HepG2 (cell line): Measurements from ENCODE around the gene LSM2. TPM values are rescaled to one million over a fixed set of nuclear protein-coding genes. Genes with fewer than 3 reads are reported as not detected.

Experiments
- ATAC-seq: fragments of 200-7000 bp; cut with Tn5 transposase; 3 replicates; pipeline ENCODE4 v1.9.1; 2020; ENCODE audit warnings: mild to moderate bottlenecking, moderate library complexity
- BruUV-seq: library from RNA; stranded (reverse); fragments of 400-500 nt; replicated peaks from 2 replicates; lab custom pipeline; 2021; lab: Mats Ljungman, UMichigan
- CTCF ChIA-PET: fragments of 300-600 bp; formaldehyde crosslinking; extraction: SDS; loops from one replicate; lab custom pipeline; 2021; ENCODE audit warnings: low total read pairs, inconsistent platforms, low intra/inter-chr PET ratio; lab: Yijun Ruan, JAX
- POLR2A ChIA-PET: fragments of 350-600 bp; sonication (Branson Sonifier 250); formaldehyde crosslinking; loops from one replicate; lab custom pipeline; 2020; ENCODE audit warnings: antibody characterized with exemption, inconsistent platforms; lab: Yijun Ruan, JAX
- DNase-seq: peaks from one replicate; pipeline ENCODE4 v3.0.0-alpha.2; 2015; ENCODE audit warnings: low spot score
- FAIRE-seq: peaks from 3 replicates; lab custom pipeline; 2011; peaks lifted over from hg19 to GRCh38; lab: Jason Lieb, UNC
- H2AFZ ChIP-seq: one replicate; pipeline ENCODE4 v1.6.1; 2011; ENCODE audit warnings: low read length, inconsistent platforms
- H3K27ac ChIP-seq: fragments of 300-600 bp; 3 replicates; pipeline ENCODE4 v1.8.0; 2011; ENCODE audit warnings: mixed run types, mild to moderate bottlenecking, mixed read lengths, low read length, inconsistent platforms; ENCODE audit not compliant: insufficient read depth; ENCODE audit errors: extremely low read length
- H3K27me3 ChIP-seq, 2 experiments: fragments of 200-600 bp in 1 of 2; 2 replicates in 1 of 2; 3 replicates in 1 of 2; pipeline versions ENCODE4 v1.6.0 to v1.8.0; 2011; ENCODE audit warnings: low read length in 2 of 2, mild to moderate bottlenecking in 2 of 2, moderate library complexity in 2 of 2, inconsistent platforms in 1 of 2; ENCODE audit not compliant: insufficient read depth in 2 of 2, control insufficient read depth in 1 of 2
- H3K36me3 ChIP-seq, 2 experiments: fragments of 200-600 bp in 1 of 2; replicated peaks in 1 of 2; 2 replicates in 1 of 2; 3 replicates in 1 of 2; pipeline versions ENCODE4 v1.5.1 to v1.8.0; 2011; ENCODE audit warnings: low read length in 2 of 2, inconsistent platforms in 1 of 2; ENCODE audit not compliant: insufficient read depth in 2 of 2, control insufficient read depth in 1 of 2
- H3K4me1 ChIP-seq: 2 replicates; pipeline ENCODE4 v1.5.1; 2012; ENCODE audit warnings: low read length, inconsistent platforms; ENCODE audit not compliant: insufficient read depth
- H3K4me2 ChIP-seq: 2 replicates; pipeline ENCODE4 v1.6.0; 2011; ENCODE audit warnings: low read depth, low read length, inconsistent platforms
- H3K4me3 ChIP-seq, 3 experiments: fragments of 200-600 bp in 1 of 3; sonication (generic), shearing (Covaris generic) in 1 of 3; replicated peaks in 1 of 3; 2 replicates each; pipeline ENCODE4 v1.5.1; 2011 to 2016; ENCODE audit warnings: low read length in 3 of 3, inconsistent platforms in 2 of 3, low read depth in 2 of 3, mild to moderate bottlenecking in 2 of 3, control low read depth in 1 of 3, mixed read lengths in 1 of 3; ENCODE audit not compliant: insufficient read depth in 1 of 3
- H3K79me2 ChIP-seq: one replicate; pipeline ENCODE4 v1.6.1; 2011; ENCODE audit warnings: low read length, inconsistent platforms; ENCODE audit not compliant: insufficient read depth
- H3K9ac ChIP-seq: 2 replicates; pipeline ENCODE4 v1.6.0; 2011; ENCODE audit warnings: mild to moderate bottlenecking, low read depth, low read length, inconsistent platforms; ENCODE audit not compliant: insufficient read depth
- H3K9me3 ChIP-seq: 2 replicates; pipeline ENCODE4 v1.5.1; 2012; ENCODE audit warnings: mild to moderate bottlenecking, low read length
- H4K20me1 ChIP-seq: 2 replicates; pipeline ENCODE4 v1.6.0; 2011; ENCODE audit warnings: inconsistent platforms, mild to moderate bottlenecking, low read length, moderate library complexity; ENCODE audit not compliant: insufficient read depth
- AGO2 ChIP-seq: fragments of 200-400 bp; formaldehyde crosslinking; optimal IDR thresholded peaks from 2 replicates; pipeline ENCODE3; 2017; ENCODE audit warnings: mild to moderate bottlenecking, low read depth, low read length, moderate library complexity
- ESRRA ChIP-seq: sonication (generic); formaldehyde crosslinking; IDR thresholded peaks from 2 replicates; pipeline ENCODE4 v1.5.1; 2020; ENCODE audit warnings: mild to moderate bottlenecking, low read depth, missing genetic modification reagents
- PRPF4 ChIP-seq: fragments of 200-400 bp; formaldehyde crosslinking; IDR thresholded peaks from 2 replicates; pipeline ENCODE4 v1.6.1; 2016; ENCODE audit warnings: low read length, low read depth; ENCODE audit not compliant: poor library complexity, severe bottlenecking
- ZNF24 ChIP-seq: fragments of 450-650 bp; IDR thresholded peaks from 2 replicates; pipeline ENCODE4 v1.6.1; 2017; ENCODE audit warnings: antibody characterized with exemption, mild to moderate bottlenecking
- ZNF7 ChIP-seq: IDR thresholded peaks from 2 replicates; pipeline ENCODE4 v1.6.1; 2016; ENCODE audit warnings: missing biosample characterization, missing genetic modification reagents
- in situ Hi-C: cut with HindIII; loops from 2 replicates; pipeline ENCODE4 v1.10.0; 2017; ENCODE audit warnings: low pct_unique_long_range_greater_than_20kb; ENCODE audit not compliant: extremely low pct_ligation_motif_present
- intact Hi-C: fragments of 100-400 bp; cut with micrococcal nuclease; formaldehyde crosslinking; loops from one replicate; pipeline ENCODE4 v1.10.0; 2022; ENCODE audit not compliant: unreplicated experiment
- polyA plus RNA-seq, 8 experiments: library from polyadenylated mRNA; depleted of rRNA in 3 of 8; stranded (reverse) in 7 of 8; unstranded in 1 of 8; fragments of >200 nt; fragmentation: Illumina TruSeq in 4 of 8; extraction: Trizol in 4 of 8; gene quantifications; 2 replicates each; pipeline versions ENCODE4 v1.2.1 to v1.2.3, GENCODE V29; 2011 to 2016; ENCODE audit warnings: low read depth in 4 of 8, missing spikeins in 1 of 8, mixed read lengths in 1 of 8; ENCODE audit not compliant: insufficient read depth in 1 of 8
- total RNA-seq, 5 experiments: library from RNA; depleted of rRNA; stranded (reverse); fragments of >200 nt; fragmentation: Illumina TruSeq; extraction: Trizol; gene quantifications; 2 replicates each; pipeline ENCODE4 v1.2.3, GENCODE V29; 2016; ENCODE audit warnings: low read depth in 1 of 5
- TF ChIP-seq, protein P1 (sequence below): sonication (generic); formaldehyde crosslinking; IDR thresholded peaks from 2 replicates; pipeline ENCODE4 v1.8.0; 2022; ENCODE audit warnings: missing genetic modification reagents, low read depth, mild to moderate bottlenecking, borderline replicate concordance
- TF ChIP-seq, protein P2 (sequence below): IDR thresholded peaks from 2 replicates; pipeline ENCODE4 v1.6.1; 2012; ENCODE audit warnings: low read depth, low read length, improper control_type of control experiment
- TF ChIP-seq, protein P3 (sequence below), 2 experiments: sonication (generic) in 1 of 2; formaldehyde crosslinking in 1 of 2; IDR thresholded peaks; 2 replicates each; pipeline versions ENCODE4 v1.4.0 to v1.6.1; 2016 to 2020; ENCODE audit warnings: borderline replicate concordance in 1 of 2, low read depth in 1 of 2, mild to moderate bottlenecking in 1 of 2, missing genetic modification reagents in 1 of 2
- TF ChIP-seq, protein P4 (sequence below): sonication (generic); formaldehyde crosslinking; IDR thresholded peaks from 2 replicates; pipeline ENCODE4 v1.4.0; 2020; ENCODE audit warnings: missing genetic modification reagents
- TF ChIP-seq, protein P5 (sequence below): sonication (generic); formaldehyde crosslinking; IDR thresholded peaks from 2 replicates; pipeline ENCODE4 v1.8.1; 2022; ENCODE audit warnings: mild to moderate bottlenecking, missing genetic modification reagents

LSM2 gene
- total and polyA plus RNA-seq, 2 of the 13 experiments (the other 11 are each of a cell fraction or from before 2014, with no cell fraction given): 69.4 to 90.5 TPM

DNA sequence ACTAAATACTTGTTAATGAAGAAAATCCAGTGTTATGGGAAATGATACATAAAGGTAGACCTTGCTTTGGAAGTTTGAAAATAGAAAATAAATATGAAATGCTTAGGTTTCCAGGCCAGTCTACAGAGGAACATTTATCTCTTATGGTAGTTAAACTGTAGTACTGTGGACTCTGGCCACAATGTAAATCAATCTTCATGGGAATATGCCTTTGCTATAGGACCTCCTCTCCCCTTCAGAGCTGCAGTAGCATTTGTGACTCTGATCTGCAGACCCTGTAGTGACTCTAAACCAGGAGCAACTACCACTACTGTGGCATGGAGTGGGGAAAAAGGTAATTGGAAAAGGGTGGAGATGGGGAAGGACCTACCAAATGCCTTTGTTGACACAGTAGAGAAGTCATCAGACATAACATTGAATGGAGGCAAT is 13.1 kb upstream of the LSM2 start:
- ChIA-PET POLR2A (interaction anchor here (0.7 to 6.9 kb wide), 15 partner anchors 12 to 168 kb away, joined by 3 to 66 read pairs (median 4); partner anchors contain the start of genes APOM, LSM2, VARS1 and VWA7), CTCF (no interaction called here)
- peak overlapping the region; percentile 66 for H3K9ac ChIP-seq
- peak overlapping the region in 2 of 3 experiments; percentile 19 to 45; a peak in 3 of 6 replicates for H3K4me3 ChIP-seq
- H4K20me1 ChIP-seq: no peaks in the 10 kb centered on the region
- H3K9me3 ChIP-seq: no peaks in the 10 kb centered on the region
- peak overlapping the region; percentile 86 for H3K27ac ChIP-seq
- peaks cover 46% of the 10 kb centered on the region for H3K4me1 ChIP-seq
- H3K27me3 ChIP-seq: no peaks in the 10 kb centered on the region
- peaks cover 27% of the 10 kb centered on the region for H3K79me2 ChIP-seq
- DNase-seq: peak; percentile 76
- intact Hi-C loops (no loop called here), in situ Hi-C loops (no loop called here)
- no peak for FAIRE-seq
- peak; percentile 42 for ATAC-seq
- no TSS peak for BruUV-seq
- H3K4me2 ChIP-seq: peak overlapping the region; percentile 76
- H2AFZ ChIP-seq: no peak overlapping the region
- no peaks in the 10 kb centered on the region for H3K36me3 ChIP-seq
- TF ChIP-seq PRPF4: no peak
- TF ChIP-seq, protein P1, sequence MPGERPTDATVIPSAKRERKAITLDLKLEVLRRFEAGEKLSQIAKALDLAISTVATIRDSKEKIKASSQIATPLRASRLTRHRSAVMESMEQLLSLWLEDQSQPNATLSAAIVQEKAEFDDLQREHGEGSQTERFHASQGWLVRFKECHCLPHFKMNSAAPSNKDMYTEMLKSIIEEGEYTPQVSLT (CRISPR knock-in tag): no peak
- TF ChIP-seq, protein P2, sequence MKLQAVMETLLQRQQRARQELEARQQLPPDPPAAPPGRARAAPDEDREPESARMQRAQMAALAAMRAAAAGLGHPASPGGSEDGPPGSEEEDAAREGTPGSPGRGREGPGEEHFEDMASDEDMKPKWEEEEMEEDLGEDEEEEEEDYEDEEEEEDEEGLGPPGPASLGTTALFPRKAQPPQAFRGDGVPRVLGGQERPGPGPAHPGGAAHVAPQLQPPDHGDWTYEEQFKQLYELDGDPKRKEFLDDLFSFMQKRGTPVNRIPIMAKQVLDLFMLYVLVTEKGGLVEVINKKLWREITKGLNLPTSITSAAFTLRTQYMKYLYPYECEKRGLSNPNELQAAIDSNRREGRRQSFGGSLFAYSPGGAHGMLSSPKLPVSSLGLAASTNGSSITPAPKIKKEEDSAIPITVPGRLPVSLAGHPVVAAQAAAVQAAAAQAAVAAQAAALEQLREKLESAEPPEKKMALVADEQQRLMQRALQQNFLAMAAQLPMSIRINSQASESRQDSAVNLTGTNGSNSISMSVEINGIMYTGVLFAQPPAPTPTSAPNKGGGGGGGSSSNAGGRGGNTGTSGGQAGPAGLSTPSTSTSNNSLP: peak; percentile 12; the same call in 1 of the 2 replicates
- TF ChIP-seq, protein P3, sequence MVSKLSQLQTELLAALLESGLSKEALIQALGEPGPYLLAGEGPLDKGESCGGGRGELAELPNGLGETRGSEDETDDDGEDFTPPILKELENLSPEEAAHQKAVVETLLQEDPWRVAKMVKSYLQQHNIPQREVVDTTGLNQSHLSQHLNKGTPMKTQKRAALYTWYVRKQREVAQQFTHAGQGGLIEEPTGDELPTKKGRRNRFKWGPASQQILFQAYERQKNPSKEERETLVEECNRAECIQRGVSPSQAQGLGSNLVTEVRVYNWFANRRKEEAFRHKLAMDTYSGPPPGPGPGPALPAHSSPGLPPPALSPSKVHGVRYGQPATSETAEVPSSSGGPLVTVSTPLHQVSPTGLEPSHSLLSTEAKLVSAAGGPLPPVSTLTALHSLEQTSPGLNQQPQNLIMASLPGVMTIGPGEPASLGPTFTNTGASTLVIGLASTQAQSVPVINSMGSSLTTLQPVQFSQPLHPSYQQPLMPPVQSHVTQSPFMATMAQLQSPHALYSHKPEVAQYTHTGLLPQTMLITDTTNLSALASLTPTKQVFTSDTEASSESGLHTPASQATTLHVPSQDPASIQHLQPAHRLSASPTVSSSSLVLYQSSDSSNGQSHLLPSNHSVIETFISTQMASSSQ (IDR thresholded peaks at IDR 0.05; ENCODE audit: low read depth): peak; percentile 2; the same call in 1 of the 2 replicates
- TF ChIP-seq, protein P3 (CRISPR knock-in tag; IDR thresholded peaks at IDR 0.05; ENCODE audit: borderline replicate concordance): no peak
- no peak for TF ChIP-seq AGO2
- TF ChIP-seq, protein P4, sequence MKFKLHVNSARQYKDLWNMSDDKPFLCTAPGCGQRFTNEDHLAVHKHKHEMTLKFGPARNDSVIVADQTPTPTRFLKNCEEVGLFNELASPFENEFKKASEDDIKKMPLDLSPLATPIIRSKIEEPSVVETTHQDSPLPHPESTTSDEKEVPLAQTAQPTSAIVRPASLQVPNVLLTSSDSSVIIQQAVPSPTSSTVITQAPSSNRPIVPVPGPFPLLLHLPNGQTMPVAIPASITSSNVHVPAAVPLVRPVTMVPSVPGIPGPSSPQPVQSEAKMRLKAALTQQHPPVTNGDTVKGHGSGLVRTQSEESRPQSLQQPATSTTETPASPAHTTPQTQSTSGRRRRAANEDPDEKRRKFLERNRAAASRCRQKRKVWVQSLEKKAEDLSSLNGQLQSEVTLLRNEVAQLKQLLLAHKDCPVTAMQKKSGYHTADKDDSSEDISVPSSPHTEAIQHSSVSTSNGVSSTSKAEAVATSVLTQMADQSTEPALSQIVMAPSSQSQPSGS (CRISPR knock-in tag): 0 out of 2 replicates have a peak, but pooled peaks have one; percentile 2
- no peak for TF ChIP-seq ZNF24
- TF ChIP-seq ZNF7 (CRISPR knock-in tag): 0 out of 2 replicates have a peak, but pooled peaks have one; percentile 27
- TF ChIP-seq ESRRA: 0 out of 2 replicates have a peak, but pooled peaks have one; percentile 23
- TF ChIP-seq, protein P5, sequence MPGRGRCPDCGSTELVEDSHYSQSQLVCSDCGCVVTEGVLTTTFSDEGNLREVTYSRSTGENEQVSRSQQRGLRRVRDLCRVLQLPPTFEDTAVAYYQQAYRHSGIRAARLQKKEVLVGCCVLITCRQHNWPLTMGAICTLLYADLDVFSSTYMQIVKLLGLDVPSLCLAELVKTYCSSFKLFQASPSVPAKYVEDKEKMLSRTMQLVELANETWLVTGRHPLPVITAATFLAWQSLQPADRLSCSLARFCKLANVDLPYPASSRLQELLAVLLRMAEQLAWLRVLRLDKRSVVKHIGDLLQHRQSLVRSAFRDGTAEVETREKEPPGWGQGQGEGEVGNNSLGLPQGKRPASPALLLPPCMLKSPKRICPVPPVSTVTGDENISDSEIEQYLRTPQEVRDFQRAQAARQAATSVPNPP (CRISPR knock-in tag): no peak
